Common myeloid progenitor, CD34-positive (primary cell): ENCODE results near the gene EIF1AY. TPM values are rescaled to one million over a fixed set of nuclear protein-coding genes. Genes with fewer than 3 reads are reported as not detected.

Source experiments
- CTCF ChIA-PET: fragments of 350-600 bp; sonication (Branson Sonifier 250); formaldehyde crosslinking; loops from one replicate; lab custom pipeline; 2021; ENCODE audit warnings: antibody characterized with exemption; lab: Charles Lee
- POLR2A ChIA-PET: fragments of 350-600 bp; sonication (Branson Sonifier 250); formaldehyde crosslinking; loops from one replicate; lab custom pipeline; 2021; ENCODE audit warnings: antibody characterized with exemption; lab: Charles Lee
- DNase-seq, 3 donors: peaks; one replicate each; pipeline versions ENCODE4 v3.0.0 to v3.0.0-alpha.2; 2013
- H3K27ac ChIP-seq, 2 experiments: 1 replicate in 1 of 2; 2 replicates in 1 of 2; pipeline ENCODE4 v1.7.0; 2013; ENCODE audit warnings: inconsistent platforms in 2 of 2, low read length in 2 of 2, mild to moderate bottlenecking in 2 of 2, low read depth in 1 of 2, moderate library complexity in 1 of 2; ENCODE audit not compliant: severe bottlenecking in 2 of 2, insufficient read depth in 1 of 2, poor library complexity in 1 of 2
- H3K27me3 ChIP-seq, 5 experiments: replicated peaks in 2 of 5; 1 replicate in 3 of 5; 2 replicates in 2 of 5; pipeline versions ENCODE4 v1.6.1 to v1.7.0; 2013; ENCODE audit warnings: low read length in 4 of 5, mild to moderate bottlenecking in 2 of 5, moderate library complexity in 2 of 5, inconsistent platforms in 1 of 5; ENCODE audit not compliant: insufficient read depth in 5 of 5, control insufficient read depth in 4 of 5
- H3K36me3 ChIP-seq, 4 experiments: 1 replicate in 2 of 4; 2 replicates in 2 of 4; pipeline versions ENCODE4 v1.6.1 to v1.7.0; 2013; ENCODE audit warnings: low read length in 3 of 4, control low read depth in 1 of 4, mild to moderate bottlenecking in 1 of 4; ENCODE audit not compliant: control insufficient read depth in 4 of 4, insufficient read depth in 4 of 4
- H3K4me1 ChIP-seq, 4 experiments: 1 replicate in 3 of 4; 2 replicates in 1 of 4; pipeline versions ENCODE4 v1.6.1 to v1.7.1; 2013; ENCODE audit warnings: low read length in 3 of 4, mild to moderate bottlenecking in 3 of 4, control low read depth in 1 of 4, inconsistent platforms in 1 of 4, moderate library complexity in 1 of 4; ENCODE audit not compliant: control insufficient read depth in 4 of 4, insufficient read depth in 4 of 4; ENCODE audit errors: control extremely low read depth in 1 of 4
- H3K4me3 ChIP-seq, 7 experiments: 1 replicate in 4 of 7; 2 replicates in 3 of 7; pipeline versions ENCODE4 v1.5.1 to v1.7.0; 2013; ENCODE audit warnings: mild to moderate bottlenecking in 7 of 7, low read length in 6 of 7, moderate library complexity in 6 of 7, inconsistent platforms in 2 of 7, low read depth in 2 of 7, control low read depth in 1 of 7; ENCODE audit not compliant: insufficient read depth in 4 of 7, control insufficient read depth in 1 of 7; ENCODE audit errors: extremely low read depth in 1 of 7
- H3K9me3 ChIP-seq, 5 experiments: 1 replicate in 4 of 5; 2 replicates in 1 of 5; pipeline versions ENCODE4 v1.6.1 to v1.7.1; 2013; ENCODE audit warnings: low read length in 4 of 5, mild to moderate bottlenecking in 2 of 5, inconsistent platforms in 1 of 5, low read depth in 1 of 5, moderate library complexity in 1 of 5; ENCODE audit not compliant: control insufficient read depth in 4 of 5, insufficient read depth in 2 of 5; ENCODE audit errors: control extremely low read depth in 1 of 5
- WGBS: methylation state at CpG from one replicate; pipeline ENCODE4 v1.1.5; 2013; ENCODE audit not compliant: insufficient coverage; 5-methylcytosine and 5-hydroxymethylcytosine counted together
- polyA plus RNA-seq: library from polyadenylated mRNA; unstranded; fragments of 120-200 nt; gene quantifications from one replicate; pipeline ENCODE4 v1.2.1, GENCODE V29; 2013

The EIF1AY gene
- polyA plus RNA-seq: not detected

DNA sequence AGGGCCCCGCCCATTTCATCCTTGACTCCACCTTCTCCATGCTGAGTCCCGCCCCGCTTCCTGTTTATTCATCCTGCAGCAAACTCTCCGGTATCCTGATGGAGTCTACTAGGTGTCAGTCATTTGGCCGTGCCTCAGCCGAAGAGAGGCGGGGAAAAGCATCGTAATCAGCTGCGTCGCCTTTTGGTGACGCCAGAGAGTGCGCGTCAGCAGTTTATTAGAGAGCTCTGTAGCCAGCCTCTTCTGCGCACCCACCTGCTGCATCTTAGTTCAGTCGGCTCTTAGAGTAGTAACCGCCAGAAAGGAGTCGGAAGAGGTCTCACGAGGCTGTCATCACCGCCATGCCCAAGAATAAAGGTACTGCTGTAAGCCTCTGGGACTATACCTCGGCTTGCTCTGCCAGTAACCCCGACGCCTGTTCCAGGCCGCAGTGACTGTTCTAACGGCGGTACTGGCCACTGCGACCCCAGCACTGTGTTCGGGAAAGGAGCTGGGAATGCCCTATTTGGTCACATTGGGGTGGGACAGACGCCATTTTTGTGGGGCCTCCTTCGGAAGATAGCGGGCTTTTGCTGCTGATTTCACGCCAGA is at the start of gene EIF1AY:
TSS of gene EIF1AY (plus strand) at position 246 of the 591 bp plus-strand sequence. CDS start at position 342, 96 bp downstream.
- no CpG with 5 or more reads among the region's 31 CpGs for WGBS
- H3K27me3 ChIP-seq: no peaks in the 10 kb centered on the region

GRCh38 chrY:20528435-20528834 is 47.1 kb upstream of the EIF1AY start:
- POLR2A ChIA-PET: no interaction called here
- DNase-seq: no peak
- Histone ChIP-seq H3K27me3 (no peaks in the 10 kb centered on the region), H3K4me3 (no peak overlapping the region), H3K9me3 (no peaks in the 10 kb centered on the region), H3K27ac (no peak overlapping the region), H3K4me1 (peaks cover 0 to 19% (median 0%) of the 10 kb centered on the region in 4 experiments), H3K36me3 (no peaks in the 10 kb centered on the region)
- CTCF ChIA-PET: no interaction called here
- no CpG with 5 or more reads among the region's 6 CpGs for WGBS

More for the DNA sequence above, at the start of gene EIF1AY:
- H3K27ac ChIP-seq: no peak within 1 kb of the TSS
- H3K4me1 ChIP-seq: peaks cover 0 to 40% (median 0%) of the 10 kb centered on the region in 4 experiments
- ChIA-PET POLR2A (interaction anchor here (0.5 kb wide), 1 partner anchor 831 kb away, joined by 3 read pairs; the partner anchor contains the start of gene KDM5D), CTCF (no interaction called here)
- H3K4me3 ChIP-seq: peak within 1 kb of the TSS in 3 of 7 experiments; percentile 29 to 92 (median 71)
- H3K9me3 ChIP-seq: no peaks in the 10 kb centered on the region
- no peaks in the 10 kb centered on the region for H3K36me3 ChIP-seq
- peak in 1 of 3 donors; percentile 95 for DNase-seq

DNA sequence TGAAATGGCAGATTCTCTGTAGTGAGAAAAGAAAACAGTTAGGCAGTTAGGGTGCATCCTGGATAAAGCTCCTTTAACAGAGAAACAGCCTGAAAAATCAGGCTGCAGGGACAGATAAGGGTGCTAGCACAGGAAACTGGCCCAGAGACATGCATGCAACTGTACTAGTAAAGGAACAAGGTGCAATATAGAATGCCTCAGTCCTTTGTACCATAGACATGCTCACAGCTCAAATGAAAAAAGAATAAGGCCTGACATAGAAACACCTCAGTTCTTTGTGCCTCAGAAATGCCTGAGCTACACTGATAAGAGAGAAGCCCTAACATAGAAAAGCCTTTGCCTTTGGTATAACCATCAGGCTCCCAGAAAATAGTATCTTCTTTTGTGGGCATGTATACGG is 37.4 kb upstream of the EIF1AY start:
- Histone ChIP-seq H3K27ac (no peak overlapping the region), H3K9me3 (no peaks in the 10 kb centered on the region), H3K4me3 (no peak overlapping the region), H3K36me3 (no peaks in the 10 kb centered on the region), H3K27me3 (no peaks in the 10 kb centered on the region), H3K4me1 (peaks cover 0 to 6% (median 0%) of the 10 kb centered on the region in 4 experiments)
- ChIA-PET CTCF (interaction anchor here (0.5 kb wide), 1 partner anchor 346 kb away, joined by 3 read pairs; no protein-coding TSS in a partner anchor), POLR2A (no interaction called here)
- peak in 1 of 3 donors; percentile 13 for DNase-seq
- no CpG with 5 or more reads among the region's 1 CpG for WGBS

GRCh38 chrY:20538933-20539332 is 36.6 kb upstream of the EIF1AY start:
- Histone ChIP-seq H3K4me1 (peaks cover 0 to 6% (median 0%) of the 10 kb centered on the region in 4 experiments), H3K4me3 (no peak overlapping the region), H3K27me3 (no peaks in the 10 kb centered on the region), H3K27ac (no peak overlapping the region), H3K36me3 (no peaks in the 10 kb centered on the region), H3K9me3 (no peaks in the 10 kb centered on the region)
- DNase-seq: no peak
- CTCF ChIA-PET: no interaction called here
- POLR2A ChIA-PET: no interaction called here

DNA sequence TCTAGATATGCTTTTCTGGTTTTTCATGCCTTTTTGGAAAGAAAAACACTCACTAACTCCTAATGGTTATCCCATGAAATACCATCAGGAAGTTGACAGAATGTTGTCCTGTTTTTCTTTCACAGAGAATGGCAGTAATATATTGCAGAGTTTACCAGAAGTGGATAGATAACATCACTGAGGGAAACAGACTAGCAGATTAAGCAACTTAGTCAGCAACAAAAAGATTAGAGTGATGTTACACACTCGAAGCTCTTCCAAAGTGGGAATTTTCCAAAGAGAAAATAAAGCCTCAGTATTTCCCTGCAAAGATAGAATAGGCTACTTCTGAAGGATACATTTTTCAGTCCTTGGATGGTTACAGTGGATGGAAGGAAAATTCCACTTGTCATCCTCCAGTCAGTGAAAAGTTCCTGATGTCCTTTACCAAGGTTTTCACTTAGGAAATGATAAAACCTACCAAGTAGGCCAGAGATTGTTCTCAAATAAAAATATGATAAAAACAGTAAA is 31.1 kb upstream of the EIF1AY start:
- POLR2A ChIA-PET: no interaction called here
- H3K27me3 ChIP-seq: no peaks in the 10 kb centered on the region
- peaks cover 0 to 3% (median 0%) of the 10 kb centered on the region in 4 experiments for H3K36me3 ChIP-seq
- H3K4me3 ChIP-seq: no peak overlapping the region
- whole genome bisulfite sequencing: no CpG with 5 or more reads among the region's 1 CpG
- DNase-seq: no peak
- H3K4me1 ChIP-seq: no peaks in the 10 kb centered on the region
- peaks cover 0 to 8% (median 0%) of the 10 kb centered on the region in 5 experiments for H3K9me3 ChIP-seq
- no peak overlapping the region for H3K27ac ChIP-seq
- CTCF ChIA-PET: no interaction called here

- Histone ChIP-seq H3K27me3 (no peaks in the 10 kb centered on the region), H3K4me1 (no peaks in the 10 kb centered on the region), H3K4me3 (no peak overlapping the region), H3K9me3 (peaks cover 0 to 8% (median 0%) of the 10 kb centered on the region in 5 experiments), H3K27ac (no peak overlapping the region), H3K36me3 (peaks cover 0 to 3% (median 0%) of the 10 kb centered on the region in 4 experiments)
- ChIA-PET POLR2A (no interaction called here), CTCF (no interaction called here)
- no peak for DNase-seq
- no CpG with 5 or more reads among the region's 2 CpGs for WGBS
Observed at GRCh38 chrY:20546071-20546470, 29.5 kb upstream of the EIF1AY start.

GRCh38 chrY:20549289-20549688 is 26.3 kb upstream of the EIF1AY start:
- no CpG with 5 or more reads among the region's 1 CpG for WGBS

More at GRCh38 chrY:20549289-20549688, 26.3 kb upstream of the EIF1AY start:
- POLR2A ChIA-PET: no interaction called here
- H3K27ac ChIP-seq: no peak overlapping the region
- H3K9me3 ChIP-seq: peaks cover 0 to 8% (median 0%) of the 10 kb centered on the region in 5 experiments
- H3K4me3 ChIP-seq: no peak overlapping the region
- CTCF ChIA-PET: no interaction called here
- H3K4me1 ChIP-seq: no peaks in the 10 kb centered on the region
- DNase-seq: no peak
- H3K27me3 ChIP-seq: no peaks in the 10 kb centered on the region
- H3K36me3 ChIP-seq: peaks cover 0 to 3% (median 0%) of the 10 kb centered on the region in 4 experiments
